NCI-H128 (cell line): ENCODE measurements around the gene AK9.
"Not testable (repeated sequence)": the region's sequence is repeated elsewhere in the genome, so short reads cannot be mapped to it uniquely, and the experiment has no call there.

Source experiments
- DNase-seq: peaks from one replicate; lab custom pipeline; 2025; ENCODE audit not compliant: unreplicated experiment; lab: John Stamatoyannopoulos, UW

AK9 gene

GRCh38 chr6:109482905-109483734, 207.9 kb downstream of the AK9 start, which contains the start of gene ZBTB24:
Gene ZBTB24 (minus strand): TSS chr6:109483219. CDS start chr6:109482026, 1,193 bp downstream.
- peak; percentile 74 for DNase-seq

- no peak for DNase-seq
These were observed 210.0 kb downstream of the AK9 start for GRCh38 chr6:109480993-109481480.

DNA sequence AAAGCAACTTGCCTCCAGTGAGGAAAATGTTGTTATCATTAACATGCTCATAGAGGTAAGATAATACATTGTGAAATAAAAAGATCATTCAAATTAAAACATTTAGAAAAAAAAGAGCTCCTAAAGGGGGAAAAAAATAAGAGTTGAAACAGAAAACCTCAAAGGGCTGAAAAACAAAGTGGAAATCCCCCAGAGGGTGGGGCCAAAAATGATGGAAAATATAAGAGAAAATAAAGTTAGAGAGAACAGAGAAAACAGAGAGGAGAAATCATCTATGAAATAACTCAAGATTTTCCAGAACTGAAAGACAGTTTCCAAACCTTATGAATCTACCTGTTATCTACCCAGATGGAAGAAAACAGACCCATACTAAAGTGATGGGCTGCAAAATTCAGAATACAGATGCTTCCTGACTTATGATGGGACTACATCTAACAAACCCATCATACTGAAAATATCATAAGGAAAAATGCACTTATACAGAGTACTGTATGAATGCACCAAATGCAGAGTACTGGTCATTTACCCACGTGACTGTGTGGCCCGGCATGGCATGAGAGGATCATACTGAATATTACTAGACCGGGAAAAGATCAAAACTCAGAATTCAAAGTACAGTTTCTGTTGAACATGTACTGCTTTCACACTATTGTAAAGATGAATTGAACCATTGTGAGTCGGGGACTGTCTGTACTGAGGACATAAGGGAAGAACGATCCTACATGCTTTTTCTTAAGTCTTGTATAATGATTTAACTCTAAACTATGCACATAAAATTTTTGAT, 212.0 kb downstream of the AK9 start:
- DNase-seq, result no peak

GRCh38 chr6:109478222-109478805, 212.7 kb downstream of the AK9 start:
- no peak for DNase-seq

DNA sequence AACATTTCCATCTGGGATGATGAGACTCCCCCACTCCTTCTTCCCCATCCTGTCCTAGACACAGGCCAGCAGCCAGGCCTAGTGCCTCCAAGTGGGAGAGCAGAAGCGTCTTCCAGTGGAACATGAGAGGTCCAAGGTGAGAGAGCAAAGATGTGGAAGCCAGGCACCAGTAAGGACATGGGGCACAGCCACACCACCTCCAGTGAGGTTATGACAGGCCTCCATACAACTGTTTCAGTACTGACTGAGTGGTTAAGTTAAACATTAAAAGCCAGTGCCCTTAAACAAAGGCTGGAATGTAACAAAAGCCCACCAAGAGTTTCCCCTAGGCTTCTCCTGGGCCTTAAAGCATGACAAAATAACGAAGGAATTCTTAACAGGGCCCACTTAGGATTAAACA, 213.3 kb downstream of the AK9 start:
- DNase-seq, result no peak

DNA sequence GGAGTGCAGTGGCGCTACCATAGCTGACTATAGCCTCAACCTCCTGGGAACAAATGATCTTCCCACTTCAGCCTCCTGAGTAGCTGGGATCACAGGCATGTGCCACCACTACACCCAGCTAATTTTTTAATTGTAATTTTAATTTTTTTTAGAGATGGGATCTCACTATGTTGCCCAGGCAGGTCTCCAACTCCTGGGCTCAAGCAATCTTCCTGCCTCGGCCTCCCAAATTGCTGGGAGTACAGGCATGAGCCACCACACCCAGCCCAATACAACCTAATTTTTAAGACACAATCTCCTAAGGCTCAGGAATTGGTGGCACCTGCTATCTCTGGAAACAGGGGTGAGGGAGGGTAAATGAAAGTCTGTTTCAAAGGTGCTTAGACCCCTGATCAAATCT, 213.8 kb downstream of the AK9 start:
- DNase-seq, result no peak

- DNase-seq, result no peak
These were observed 215.4 kb downstream of the AK9 start for GRCh38 chr6:109475625-109476024.

DNA sequence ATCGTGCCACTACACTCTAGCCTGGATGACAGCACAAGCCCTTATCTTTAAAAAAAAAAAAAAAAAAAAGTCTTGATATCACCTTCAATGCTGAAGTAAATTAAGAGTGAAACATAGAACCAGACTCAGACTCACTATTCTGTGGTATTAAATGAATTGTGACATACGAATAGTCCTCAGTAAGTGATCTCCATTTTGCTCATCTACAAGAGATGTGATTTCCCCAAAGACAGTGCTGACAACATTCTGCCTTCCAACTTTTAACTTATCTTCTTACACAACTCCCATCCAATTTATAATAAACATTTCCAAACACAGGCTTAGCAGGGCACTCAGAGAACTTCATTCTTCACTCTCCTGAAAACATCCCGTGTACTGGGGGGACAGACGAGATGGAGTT, 216.0 kb downstream of the AK9 start:
- no peak for DNase-seq

DNA sequence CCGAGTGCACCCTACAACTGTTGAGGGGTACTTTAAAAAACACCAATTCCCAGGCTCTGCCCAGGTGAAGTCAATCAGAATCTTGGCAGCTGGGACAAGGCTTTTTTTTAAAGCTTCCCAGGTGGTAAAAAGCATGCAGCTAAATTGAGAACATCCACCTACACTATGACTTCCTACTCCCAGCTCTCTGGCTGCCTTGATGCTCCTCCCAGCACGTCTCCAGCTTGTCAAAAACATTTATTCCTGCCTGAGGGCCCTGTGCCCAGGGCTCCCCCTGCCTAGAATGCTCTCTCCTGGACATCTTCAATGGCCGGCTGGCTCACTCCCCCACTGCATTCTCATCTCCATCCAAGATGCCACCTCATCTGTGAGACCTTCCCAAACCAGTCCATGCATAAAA, 217.9 kb downstream of the AK9 start:
- no peak for DNase-seq

DNA sequence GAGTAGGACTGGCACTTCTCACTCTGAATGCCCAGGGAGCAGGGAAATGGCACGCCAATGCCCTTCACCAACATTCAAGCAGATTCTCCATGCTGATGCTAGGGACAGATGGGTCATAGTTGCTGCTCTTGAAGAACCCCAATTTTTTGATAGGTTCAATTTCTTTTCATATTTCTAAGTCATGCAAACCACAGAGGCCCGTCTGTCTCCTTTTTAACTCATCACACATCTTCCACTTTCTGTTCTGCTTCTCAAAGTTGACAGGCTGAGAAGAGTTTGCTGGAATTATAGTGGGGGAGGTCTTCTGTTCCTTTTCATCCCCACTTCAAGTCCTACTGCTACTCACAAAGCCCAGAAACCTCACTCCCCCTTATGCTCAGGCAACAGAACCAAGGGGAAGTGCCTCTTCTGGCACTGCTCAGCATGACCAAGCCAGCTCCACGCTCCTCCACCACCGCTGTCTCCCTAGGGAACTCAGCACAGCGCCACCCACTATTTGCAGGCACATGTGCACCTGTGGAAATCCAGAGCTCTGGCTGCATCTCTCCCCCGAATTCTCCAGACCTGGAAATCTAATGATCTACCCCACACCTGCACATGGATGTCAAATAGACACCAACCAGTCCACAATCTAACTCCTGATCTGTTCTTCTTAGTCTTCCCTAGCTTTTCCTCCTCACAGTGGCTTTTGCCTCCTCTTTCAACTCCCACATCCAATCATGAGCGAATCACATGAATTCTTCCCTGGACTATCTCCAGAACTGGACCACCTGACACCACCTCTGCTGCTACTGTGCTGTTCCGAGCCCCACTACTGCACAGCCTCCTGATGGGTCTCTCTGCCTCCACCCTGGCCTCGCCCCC, 218.6 kb downstream of the AK9 start:
- no peak for DNase-seq

GRCh38 chr6:109471105-109471810, 219.7 kb downstream of the AK9 start:
- DNase-seq, result no peak

DNA sequence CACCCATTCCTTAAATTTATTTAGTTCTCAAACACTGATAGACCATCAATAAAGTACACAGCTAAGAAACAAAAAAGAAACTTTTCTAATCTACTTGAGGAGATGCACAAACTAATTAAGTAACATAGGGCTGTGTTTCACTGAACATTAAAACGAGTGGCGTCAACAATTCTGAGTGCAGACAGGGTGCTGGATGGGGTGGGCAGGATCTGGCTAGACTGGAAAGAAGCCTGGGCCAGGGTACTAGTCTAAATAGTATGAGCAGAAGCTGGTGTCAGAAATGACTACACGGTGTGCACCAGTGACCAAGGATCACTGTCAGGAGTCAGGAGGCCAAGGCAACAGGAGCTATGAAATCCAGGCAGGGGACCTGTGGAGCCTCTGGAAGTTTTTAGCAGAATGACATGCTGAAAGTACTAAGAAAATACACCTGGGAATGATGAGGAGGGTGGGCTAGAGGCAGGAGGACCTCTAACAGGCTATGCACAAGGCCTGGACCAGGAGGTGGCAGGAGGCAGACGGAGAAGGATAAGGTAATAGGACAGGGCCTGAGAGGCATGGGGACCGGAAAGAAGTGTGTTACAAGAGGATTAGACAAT, 221.3 kb downstream of the AK9 start:
- DNase-seq, result no peak

DNA sequence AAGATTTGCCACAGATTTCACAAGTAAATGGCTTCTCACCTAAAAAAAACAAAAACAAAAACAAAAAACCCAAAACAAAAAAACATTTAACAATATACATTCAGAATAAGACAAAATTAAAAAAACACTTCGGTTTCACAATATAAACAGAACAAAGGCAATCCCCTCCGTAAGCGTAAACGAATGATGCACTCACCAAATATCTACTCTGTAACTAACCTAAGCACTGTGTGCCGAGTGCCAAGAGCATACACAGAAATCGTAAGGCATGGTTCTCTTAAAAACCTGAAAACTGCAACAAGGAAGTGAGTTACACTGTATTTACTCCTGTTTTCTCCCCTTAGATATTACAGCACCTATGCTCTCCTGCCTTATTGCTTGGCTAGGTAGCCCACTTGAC, 223.3 kb downstream of the AK9 start:
- no peak for DNase-seq

GRCh38 chr6:109466212-109466923, 224.6 kb downstream of the AK9 start:
- no peak for DNase-seq

GRCh38 chr6:109465772-109466171, 225.2 kb downstream of the AK9 start:
- peak; percentile 25 for DNase-seq

- DNase-seq, result no peak
These were observed 229.1 kb downstream of the AK9 start for GRCh38 chr6:109461733-109462526.

DNA sequence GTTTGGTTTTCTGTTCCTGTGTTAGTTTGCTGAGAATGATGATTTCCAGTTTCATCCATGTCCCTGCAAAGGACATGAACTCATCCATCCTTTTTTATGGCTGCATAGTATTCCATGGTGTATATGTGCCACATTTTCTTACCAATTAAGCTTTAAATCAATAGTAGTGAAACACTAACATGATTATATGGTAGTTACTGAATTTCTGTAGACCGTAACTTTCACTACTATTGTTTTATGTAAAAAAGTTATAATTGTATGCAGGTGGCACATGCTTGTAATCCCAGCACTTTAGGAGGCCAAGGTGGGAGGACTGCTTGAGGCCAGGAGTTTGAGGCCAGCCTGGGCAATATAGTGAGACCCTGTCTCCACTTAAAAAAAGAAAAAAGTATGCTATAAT, 229.8 kb downstream of the AK9 start:
- not testable (repeated sequence) for DNase-seq

- DNase-seq, result no peak
These were observed 230.7 kb downstream of the AK9 start for GRCh38 chr6:109460161-109460829.
